ENCODE data around the gene ARL4A. TPM values are rescaled to one million over a fixed set of nuclear protein-coding genes. Genes with fewer than 3 reads are reported as not detected.

Gene ARL4A
- total RNA-seq, 4 donors from 2014 or later: 98.1 to 116 (median 112) TPM

DNA sequence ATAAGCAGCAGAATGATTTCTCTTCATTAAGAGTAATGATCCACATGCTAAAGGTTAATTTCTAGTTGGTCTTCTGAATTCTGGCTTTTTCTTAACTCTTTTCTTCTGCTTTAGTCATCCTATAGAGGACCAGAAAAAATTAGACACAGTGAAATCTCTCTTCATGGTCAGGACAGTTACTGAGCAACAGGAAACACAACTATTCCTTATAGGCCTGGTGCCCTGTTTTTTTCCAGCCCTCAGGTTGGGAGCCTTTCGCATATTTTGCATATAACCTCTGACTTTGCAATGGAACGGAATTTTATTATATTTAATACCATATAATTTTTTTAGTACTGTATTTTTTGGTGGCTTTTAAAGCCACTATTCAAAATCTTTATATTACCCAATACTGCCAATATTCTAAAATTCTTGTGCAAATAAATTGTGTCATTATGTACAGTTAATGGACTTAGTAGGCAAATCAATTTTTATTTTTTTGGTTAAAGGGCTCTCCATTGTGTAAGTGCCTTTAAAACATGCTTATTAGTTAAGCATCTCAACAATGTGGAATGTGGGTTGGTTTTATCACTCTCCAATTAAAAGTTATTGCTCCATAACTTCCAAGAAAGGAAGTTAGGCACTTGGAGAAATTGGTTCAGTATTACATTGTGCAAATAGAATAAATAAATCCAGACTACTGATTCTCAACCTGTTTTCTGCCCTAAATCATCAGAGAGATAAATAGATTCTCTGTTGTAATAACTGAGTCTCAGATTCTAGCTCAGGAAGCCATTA, 22.5 kb downstream of the ARL4A start:
- WGBS: 80% methylated on average over 2 of the region's 2 CpGs
- Histone ChIP-seq H3K4me1 (peaks cover 39% of the 10 kb centered on the region), H3K36me3 (no peaks in the 10 kb centered on the region), H3K9me3 (no peaks in the 10 kb centered on the region), H3K27ac (peak overlapping the region; percentile 21), H3K4me3 (no peak overlapping the region), H3K27me3 (no peaks in the 10 kb centered on the region)
- DNase-seq (ENCODE audit: low spot score in 2 of 2): no peak
- no peak for TF ChIP-seq EP300 (IDR thresholded peaks at IDR 0.05)
- no peak for TF ChIP-seq POLR2AphosphoS5 (IDR thresholded peaks at IDR 0.05)
- TF ChIP-seq, protein P1, sequence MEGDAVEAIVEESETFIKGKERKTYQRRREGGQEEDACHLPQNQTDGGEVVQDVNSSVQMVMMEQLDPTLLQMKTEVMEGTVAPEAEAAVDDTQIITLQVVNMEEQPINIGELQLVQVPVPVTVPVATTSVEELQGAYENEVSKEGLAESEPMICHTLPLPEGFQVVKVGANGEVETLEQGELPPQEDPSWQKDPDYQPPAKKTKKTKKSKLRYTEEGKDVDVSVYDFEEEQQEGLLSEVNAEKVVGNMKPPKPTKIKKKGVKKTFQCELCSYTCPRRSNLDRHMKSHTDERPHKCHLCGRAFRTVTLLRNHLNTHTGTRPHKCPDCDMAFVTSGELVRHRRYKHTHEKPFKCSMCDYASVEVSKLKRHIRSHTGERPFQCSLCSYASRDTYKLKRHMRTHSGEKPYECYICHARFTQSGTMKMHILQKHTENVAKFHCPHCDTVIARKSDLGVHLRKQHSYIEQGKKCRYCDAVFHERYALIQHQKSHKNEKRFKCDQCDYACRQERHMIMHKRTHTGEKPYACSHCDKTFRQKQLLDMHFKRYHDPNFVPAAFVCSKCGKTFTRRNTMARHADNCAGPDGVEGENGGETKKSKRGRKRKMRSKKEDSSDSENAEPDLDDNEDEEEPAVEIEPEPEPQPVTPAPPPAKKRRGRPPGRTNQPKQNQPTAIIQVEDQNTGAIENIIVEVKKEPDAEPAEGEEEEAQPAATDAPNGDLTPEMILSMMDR (IDR thresholded peaks at IDR 0.05): no peak
- no peak for TF ChIP-seq POLR2A (IDR thresholded peaks at IDR 0.05)

DNA sequence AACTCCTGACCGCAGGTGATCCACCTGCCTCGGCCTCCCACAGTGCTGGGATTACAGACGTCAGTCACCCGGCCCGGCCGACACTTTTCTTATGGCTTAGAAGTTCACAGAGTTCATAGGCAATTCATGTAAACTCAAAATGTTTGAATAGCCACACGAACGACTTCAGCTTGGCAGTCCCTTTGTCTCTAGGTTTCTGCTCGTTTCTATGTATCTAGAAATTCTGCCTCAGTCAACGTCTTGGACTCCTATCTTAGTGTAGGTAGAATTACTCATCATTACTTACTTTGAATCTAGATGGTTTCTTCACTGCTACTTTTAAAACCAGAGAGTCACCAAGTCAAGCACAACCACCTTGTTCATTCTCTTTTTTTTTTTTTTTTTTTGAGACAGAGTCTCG, 23.7 kb downstream of the ARL4A start:
- Histone ChIP-seq H3K36me3 (no peaks in the 10 kb centered on the region), H3K9me3 (no peaks in the 10 kb centered on the region), H3K27me3 (no peaks in the 10 kb centered on the region), H3K4me3 (no peak overlapping the region), H3K4me1 (peaks cover 49% of the 10 kb centered on the region), H3K27ac (no peak overlapping the region)
- TF ChIP-seq EP300 (IDR thresholded peaks at IDR 0.05) (no peak), POLR2AphosphoS5 (IDR thresholded peaks at IDR 0.05) (no peak), POLR2A (IDR thresholded peaks at IDR 0.05) (no peak)
- TF ChIP-seq, protein P1 (IDR thresholded peaks at IDR 0.05): no peak
- WGBS: 96% methylated on average over 11 of the region's 11 CpGs
- no peak for DNase-seq (ENCODE audit: low spot score in 2 of 2)

DNA sequence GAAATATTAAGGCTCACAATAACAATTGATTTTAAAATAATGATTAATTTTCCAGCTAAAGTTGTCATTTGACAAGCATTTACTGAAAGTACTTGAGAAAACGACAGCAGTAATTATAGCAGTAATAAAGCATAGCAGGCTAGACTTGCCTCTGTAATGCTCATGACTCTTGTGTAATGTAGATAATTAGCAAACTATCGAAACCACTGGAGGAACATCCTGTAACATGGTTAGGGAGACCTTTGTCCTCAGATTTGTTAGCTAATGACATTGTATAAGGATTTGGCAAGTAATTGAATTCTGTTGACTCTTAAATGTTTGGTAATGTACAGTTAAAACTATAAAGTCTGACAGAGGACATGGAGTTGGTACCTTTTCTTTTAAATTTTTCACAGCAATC, 24.8 kb downstream of the ARL4A start:
- no peaks in the 10 kb centered on the region for H3K36me3 ChIP-seq
- DNase-seq (ENCODE audit: low spot score in 2 of 2): no peak
- peak overlapping the region; percentile 6 for H3K27ac ChIP-seq
- WGBS: 48% methylated on average over 2 of the region's 2 CpGs
- no peaks in the 10 kb centered on the region for H3K9me3 ChIP-seq
- TF ChIP-seq, protein P1 (IDR thresholded peaks at IDR 0.05): no peak
- TF ChIP-seq POLR2A (IDR thresholded peaks at IDR 0.05): no peak
- no peak for TF ChIP-seq EP300 (IDR thresholded peaks at IDR 0.05)
- TF ChIP-seq POLR2AphosphoS5 (IDR thresholded peaks at IDR 0.05): no peak
- peaks cover 53% of the 10 kb centered on the region for H3K4me1 ChIP-seq
- no peaks in the 10 kb centered on the region for H3K27me3 ChIP-seq
- no peak overlapping the region for H3K4me3 ChIP-seq

DNA sequence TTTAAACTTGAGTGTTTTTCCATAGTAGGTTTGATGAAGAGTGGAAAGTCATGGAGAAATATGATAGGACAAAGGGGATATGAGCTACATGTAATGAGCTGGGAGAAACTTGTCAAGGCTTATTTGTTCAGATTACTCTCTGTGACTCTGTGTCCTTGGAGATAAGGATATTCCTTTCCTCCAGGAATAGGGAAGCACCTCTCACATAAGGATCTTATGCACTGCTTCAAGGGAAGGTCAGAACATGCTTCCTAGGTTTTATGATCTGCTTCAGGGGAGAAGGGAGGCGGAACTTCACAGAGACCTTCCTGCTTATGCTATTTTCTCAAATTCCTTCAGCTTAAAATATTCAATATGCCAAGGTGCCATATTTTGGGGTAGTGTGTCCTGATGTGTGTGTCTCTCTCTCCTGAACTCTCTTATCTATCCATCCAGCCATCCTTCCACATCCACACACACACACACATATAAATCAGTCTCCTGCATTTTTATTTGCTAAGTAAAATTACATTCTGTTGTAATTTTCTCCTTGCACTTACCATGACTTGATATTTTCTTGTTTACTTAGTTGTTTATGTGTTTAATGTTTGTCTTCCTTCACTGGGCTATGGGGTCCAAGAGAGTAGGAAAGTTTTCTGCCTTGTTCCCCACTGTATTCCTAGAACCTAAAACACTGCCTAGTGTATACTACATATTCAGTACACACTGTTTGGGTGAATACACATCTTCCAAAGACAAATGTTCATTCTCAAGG, 26.4 kb downstream of the ARL4A start:
- no peaks in the 10 kb centered on the region for H3K27me3 ChIP-seq
- no peaks in the 10 kb centered on the region for H3K9me3 ChIP-seq
- H3K36me3 ChIP-seq: no peaks in the 10 kb centered on the region
- H3K4me3 ChIP-seq: no peak overlapping the region
- no peak for DNase-seq (ENCODE audit: low spot score in 2 of 2)
- peak overlapping the region; percentile 25 for H3K27ac ChIP-seq
- no peak for TF ChIP-seq EP300 (IDR thresholded peaks at IDR 0.05)
- no peak for TF ChIP-seq POLR2A (IDR thresholded peaks at IDR 0.05)
- TF ChIP-seq, protein P1 (IDR thresholded peaks at IDR 0.05): no peak
- no peak for TF ChIP-seq POLR2AphosphoS5 (IDR thresholded peaks at IDR 0.05)
- WGBS: 84% methylated on average over 1 of the region's 1 CpG
- H3K4me1 ChIP-seq: peaks cover 61% of the 10 kb centered on the region

DNA sequence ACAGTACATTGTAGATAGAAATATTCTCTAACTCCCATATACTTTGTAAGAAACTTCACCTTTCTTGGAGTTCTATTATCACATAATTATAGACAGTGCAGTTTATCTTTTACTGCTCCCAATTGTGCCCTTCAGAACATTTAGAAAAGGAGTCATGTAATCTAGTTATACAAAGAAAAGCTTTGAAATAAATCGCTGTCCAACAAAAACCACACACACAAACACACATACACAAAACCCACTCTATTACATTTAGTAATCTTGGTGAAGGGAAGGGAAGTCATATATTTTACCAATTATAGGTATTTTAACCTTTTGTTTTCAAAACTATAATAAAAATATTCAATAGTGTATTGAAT, 26.9 kb downstream of the ARL4A start:
- Histone ChIP-seq H3K4me1 (peaks cover 62% of the 10 kb centered on the region), H3K36me3 (no peaks in the 10 kb centered on the region), H3K4me3 (no peak overlapping the region), H3K27me3 (no peaks in the 10 kb centered on the region), H3K9me3 (no peaks in the 10 kb centered on the region), H3K27ac (peak overlapping the region; percentile 89)
- TF ChIP-seq EP300 (IDR thresholded peaks at IDR 0.05): no peak
- TF ChIP-seq POLR2AphosphoS5 (IDR thresholded peaks at IDR 0.05): no peak
- TF ChIP-seq POLR2A (IDR thresholded peaks at IDR 0.05): no peak
- TF ChIP-seq, protein P1 (IDR thresholded peaks at IDR 0.05): no peak
- no peak for DNase-seq (ENCODE audit: low spot score in 2 of 2)
- WGBS: 86% methylated on average over 1 of the region's 1 CpG
